ENCODE data around the gene RTCA.

The RTCA gene

DNA sequence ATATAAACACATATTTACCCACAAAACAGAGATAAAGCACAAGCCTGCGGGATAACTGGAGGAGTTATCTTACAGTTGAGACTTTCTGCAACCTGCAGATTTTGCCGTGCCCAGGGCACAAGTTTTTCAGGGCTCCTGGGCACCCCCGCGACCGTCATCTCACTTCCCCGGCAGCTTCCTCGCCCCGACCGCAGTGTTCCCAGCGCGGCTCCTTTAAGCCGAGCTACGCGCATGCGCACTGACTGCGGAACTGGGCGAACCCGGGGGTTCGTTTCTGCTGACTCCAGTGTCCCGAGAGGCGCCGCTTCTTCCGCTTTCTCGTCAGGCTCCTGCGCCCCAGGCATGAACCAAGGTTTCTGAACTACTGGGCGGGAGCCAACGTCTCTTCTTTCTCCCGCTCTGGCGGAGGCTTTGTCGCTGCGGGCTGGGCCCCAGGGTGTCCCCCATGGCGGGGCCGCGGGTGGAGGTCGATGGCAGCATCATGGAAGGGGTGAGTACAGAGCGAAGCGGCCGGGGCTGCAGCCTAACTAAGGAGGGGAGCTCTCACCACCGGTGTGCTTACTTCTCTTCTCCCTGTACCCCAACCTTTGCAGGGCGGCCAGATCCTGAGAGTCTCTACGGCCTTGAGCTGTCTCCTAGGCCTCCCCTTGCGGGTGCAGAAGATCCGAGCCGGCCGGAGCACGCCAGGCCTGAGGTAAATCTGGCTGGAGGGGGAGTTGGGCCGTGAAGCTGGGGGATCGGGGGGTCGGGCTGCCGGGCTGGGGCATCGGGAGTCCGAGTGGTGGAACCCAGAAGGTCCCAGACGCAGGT is at the start of gene RTCA:
Gene RTCA (plus strand): TSS at position 286 of the 810 bp plus-strand sequence. CDS start 160 bp downstream, at position 446.
- Histone ChIP-seq H3K4me3 (peak within 1 kb of the TSS; percentile 83), H3K27ac (peak within 1 kb of the TSS; percentile 63 to 76)
- no peak for TF ChIP-seq CTCF (IDR thresholded peaks at IDR 0.05)
- peak; percentile 94 for DNase-seq (ENCODE audit: low spot score)

GRCh38 chr1:100217834-100218233 is 48.2 kb upstream of the RTCA start:
- H3K4me3 ChIP-seq = no peak overlapping the region
- TF ChIP-seq CTCF (IDR thresholded peaks at IDR 0.05) = no peak
- DNase-seq (ENCODE audit: low spot score) = no peak
- no peak overlapping the region for H3K27ac ChIP-seq

- TF ChIP-seq CTCF (IDR thresholded peaks at IDR 0.05) = no peak
- no peak overlapping the region for H3K27ac ChIP-seq
- no peak overlapping the region for H3K4me3 ChIP-seq
- no peak for DNase-seq (ENCODE audit: low spot score)
Observed at GRCh38 chr1:100219457-100219856, 46.6 kb upstream of the RTCA start.

DNA sequence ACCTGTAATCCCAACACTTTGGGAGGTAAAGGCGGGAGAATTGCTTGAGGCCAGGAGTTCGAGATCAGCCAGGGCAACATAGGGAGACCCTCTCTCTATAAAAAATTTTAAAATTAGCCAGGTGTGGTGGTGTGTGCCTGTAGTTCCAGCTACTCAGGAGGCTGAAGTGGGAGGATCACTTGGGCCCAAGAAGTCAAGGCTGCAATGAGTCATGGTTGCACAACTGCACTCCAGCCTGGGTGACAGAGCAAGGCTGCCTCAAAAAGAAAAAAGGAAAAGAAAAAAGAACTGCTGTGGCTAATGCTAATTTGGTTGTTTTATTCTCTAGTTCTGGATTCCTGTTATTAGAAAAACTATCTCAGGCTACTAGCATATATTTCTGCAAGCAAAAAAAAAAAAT is 46.1 kb upstream of the RTCA start:
- Histone ChIP-seq H3K27ac (no peak overlapping the region), H3K4me3 (no peak overlapping the region)
- no peak for TF ChIP-seq CTCF (IDR thresholded peaks at IDR 0.05)
- no peak for DNase-seq (ENCODE audit: low spot score)

- no peak for TF ChIP-seq CTCF (IDR thresholded peaks at IDR 0.05)
Observed at GRCh38 chr1:100222428-100222827, 43.6 kb upstream of the RTCA start.

DNA sequence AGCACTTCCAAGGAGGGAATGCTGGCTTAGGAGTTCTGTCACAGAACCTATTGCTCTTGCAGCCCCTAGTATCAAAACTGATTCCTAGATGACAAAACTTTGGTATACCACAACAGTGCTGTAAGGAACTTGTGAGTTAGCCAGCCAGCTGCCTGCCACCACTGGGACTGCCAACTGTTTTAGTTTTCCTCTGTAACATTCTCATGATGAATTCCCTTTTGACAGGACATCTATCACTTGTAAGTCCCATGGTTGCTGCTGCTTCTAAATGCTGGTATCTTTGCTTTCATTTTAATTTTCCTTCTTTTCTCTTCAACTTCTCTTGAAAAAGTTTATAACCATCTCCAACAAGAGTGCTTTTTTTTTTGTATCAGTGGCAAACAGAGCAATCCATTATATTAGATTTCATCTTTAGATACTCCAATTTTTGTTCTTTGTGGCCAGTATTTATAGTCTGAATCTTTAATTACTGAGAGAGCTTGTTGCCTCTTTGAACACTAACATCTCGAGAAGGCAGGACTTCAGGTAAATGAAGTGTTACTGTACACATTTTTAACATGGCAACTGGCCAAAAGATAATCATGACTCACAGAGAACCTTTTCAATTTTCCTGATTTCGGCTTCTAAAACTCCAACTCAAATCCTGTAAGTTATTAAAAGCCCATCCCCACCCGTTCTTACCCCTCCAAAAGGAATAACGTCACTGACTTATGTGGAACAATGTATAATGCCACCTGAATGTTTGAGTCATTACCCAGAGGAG is 36.2 kb upstream of the RTCA start:
- no peak for TF ChIP-seq CTCF (IDR thresholded peaks at IDR 0.05)
- Histone ChIP-seq H3K4me3 (no peak overlapping the region), H3K27ac (no peak overlapping the region)
- no peak for DNase-seq (ENCODE audit: low spot score)

More at GRCh38 chr1:100222428-100222827, 43.6 kb upstream of the RTCA start:
- Histone ChIP-seq H3K27ac (no peak overlapping the region), H3K4me3 (no peak overlapping the region)
- no peak for DNase-seq (ENCODE audit: low spot score)
